Lower leg skin (tissue), 3 donors: ENCODE measurements around the gene ARL17B.
"Not testable (repeated sequence)": the region's sequence is repeated elsewhere in the genome, so short reads cannot be mapped to it uniquely, and the experiment has no call there.

Experiments
- POLR2A ChIP-seq, 2 donors: fragments of 450-650 bp; IDR thresholded peaks; one replicate each; pipeline ENCODE4 v1.6.1; 2016 to 2017; ENCODE audit warnings: antibody characterized with exemption in 2 of 2, mild to moderate bottlenecking in 1 of 2, moderate library complexity in 1 of 2
- TF ChIP-seq, protein P1 (sequence below), 3 donors: fragments of 450-650 bp; IDR thresholded peaks; one replicate each; pipeline ENCODE4 v1.5.1; 2016; ENCODE audit warnings: antibody characterized with exemption in 3 of 3, mild to moderate bottlenecking in 3 of 3, moderate library complexity in 2 of 3

DNA sequence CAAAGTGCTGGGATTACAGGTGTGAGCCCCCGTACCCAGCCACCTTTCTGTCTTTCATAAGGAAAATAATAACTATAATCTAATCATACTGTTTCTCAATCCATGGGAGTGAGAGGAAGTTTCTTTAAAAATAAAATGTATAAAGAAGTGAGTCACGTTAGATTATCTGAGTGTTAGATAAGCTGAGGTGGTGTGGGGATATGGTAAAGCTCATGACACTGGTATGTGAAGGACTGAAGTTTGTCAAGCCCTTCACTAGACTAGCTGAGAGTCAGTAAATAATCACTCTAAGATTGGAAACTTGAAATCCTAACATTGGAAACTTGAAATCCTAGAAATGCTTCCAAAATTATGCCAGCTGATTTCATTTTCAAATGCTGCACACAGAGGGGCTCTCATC is 76.1 kb downstream of the ARL17B start:
- TF ChIP-seq, protein P1, sequence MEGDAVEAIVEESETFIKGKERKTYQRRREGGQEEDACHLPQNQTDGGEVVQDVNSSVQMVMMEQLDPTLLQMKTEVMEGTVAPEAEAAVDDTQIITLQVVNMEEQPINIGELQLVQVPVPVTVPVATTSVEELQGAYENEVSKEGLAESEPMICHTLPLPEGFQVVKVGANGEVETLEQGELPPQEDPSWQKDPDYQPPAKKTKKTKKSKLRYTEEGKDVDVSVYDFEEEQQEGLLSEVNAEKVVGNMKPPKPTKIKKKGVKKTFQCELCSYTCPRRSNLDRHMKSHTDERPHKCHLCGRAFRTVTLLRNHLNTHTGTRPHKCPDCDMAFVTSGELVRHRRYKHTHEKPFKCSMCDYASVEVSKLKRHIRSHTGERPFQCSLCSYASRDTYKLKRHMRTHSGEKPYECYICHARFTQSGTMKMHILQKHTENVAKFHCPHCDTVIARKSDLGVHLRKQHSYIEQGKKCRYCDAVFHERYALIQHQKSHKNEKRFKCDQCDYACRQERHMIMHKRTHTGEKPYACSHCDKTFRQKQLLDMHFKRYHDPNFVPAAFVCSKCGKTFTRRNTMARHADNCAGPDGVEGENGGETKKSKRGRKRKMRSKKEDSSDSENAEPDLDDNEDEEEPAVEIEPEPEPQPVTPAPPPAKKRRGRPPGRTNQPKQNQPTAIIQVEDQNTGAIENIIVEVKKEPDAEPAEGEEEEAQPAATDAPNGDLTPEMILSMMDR (IDR thresholded peaks at IDR 0.05) = not testable (repeated sequence)
- TF ChIP-seq POLR2A (IDR thresholded peaks at IDR 0.05) = not testable (repeated sequence)
